Mucosa of descending colon (tissue), 3 donors: ENCODE measurements around the gene PHLDA3. TPM values are rescaled to one million over a fixed set of nuclear protein-coding genes. Genes with fewer than 3 reads are reported as not detected.

ENCODE experiments used
- ATAC-seq: fragments of 200-7000 bp; cut with Tn5 transposase; one replicate; pipeline ENCODE4 v1.9.1; 2020; ENCODE audit warnings: mild to moderate bottlenecking, moderate library complexity
- DNase-seq, 3 donors: peaks; one replicate each; pipeline ENCODE4 v3.0.0-alpha.2; 2020
- H3K36me3 ChIP-seq: fragments of 200-600 bp; one replicate; pipeline ENCODE4 v1.8.0; 2021; ENCODE audit warnings: low read depth, mild to moderate bottlenecking
- H3K4me1 ChIP-seq: fragments of 200-600 bp; one replicate; pipeline ENCODE4 v1.8.0; 2021; ENCODE audit warnings: low read depth, mild to moderate bottlenecking
- H3K4me3 ChIP-seq: fragments of 200-600 bp; one replicate; pipeline ENCODE4 v1.8.0; 2021; ENCODE audit warnings: mild to moderate bottlenecking
- H3K9me3 ChIP-seq: fragments of 200-600 bp; one replicate; pipeline ENCODE4 v1.8.0; 2021; ENCODE audit warnings: mild to moderate bottlenecking
- CTCF ChIP-seq: fragments of 200-600 bp; IDR thresholded peaks from one replicate; pipeline ENCODE4 v1.8.0; 2022; ENCODE audit warnings: antibody characterized with exemption, mild to moderate bottlenecking
- intact Hi-C, 2 donors: fragments of 100-400 bp; cut with DNase I in 1 of 2; cut with micrococcal nuclease in 1 of 2; formaldehyde crosslinking; loops; one replicate each; pipeline versions ENCODE4 v1.11.0 to v1.11.1; 2022; cut with DNase I, micrococcal nuclease
- total RNA-seq, 3 donors: library from RNA; stranded (reverse); fragmentation: NEBNext Ultra II Directional in 2 of 3; extraction: Animal tissue kit (Norgen Biotek cat#: 25700) in 2 of 3; gene quantifications; one replicate each; pipeline versions ENCODE4 v1.2.1 to v1.2.4, GENCODE V29; 2021 to 2023
- donor health status: DM: no; HTN: no; CAD: no; lungs with moderate emphysema.
- donor health status: DM: no; HTN: no; CAD: no.
- donor health status: DM: no; HTN: yes; CAD: no.

PHLDA3 gene
- total RNA-seq, 3 donors from 2014 or later: 8.5 to 106 (median 12.4) TPM

- ATAC-seq (peak; percentile 64), DNase-seq (peak; percentile 50 to 81 (median 56))
- no peaks in the 10 kb centered on the region for H3K36me3 ChIP-seq
- no peaks in the 10 kb centered on the region for H3K9me3 ChIP-seq
- peaks cover 4% of the 10 kb centered on the region for H3K4me1 ChIP-seq
- intact Hi-C loops: no loop called here
- H3K4me3 ChIP-seq: no peak overlapping the region
- no peak for TF ChIP-seq CTCF
These were observed 7.1 kb downstream of the PHLDA3 start for GRCh38 chr1:201461645-201462441.

- Histone ChIP-seq H3K9me3 (no peaks in the 10 kb centered on the region), H3K4me1 (no peaks in the 10 kb centered on the region), H3K4me3 (no peak overlapping the region), H3K36me3 (no peaks in the 10 kb centered on the region)
- intact Hi-C loops: no loop called here
- no peak for DNase-seq
- ATAC-seq: peak; percentile 70
- TF ChIP-seq CTCF: no peak
These were observed 8.0 kb downstream of the PHLDA3 start for GRCh38 chr1:201460814-201461644.

- no peaks in the 10 kb centered on the region for H3K36me3 ChIP-seq
- no peak overlapping the region for H3K4me3 ChIP-seq
- no peaks in the 10 kb centered on the region for H3K4me1 ChIP-seq
- intact Hi-C loops: no loop called here
- no peaks in the 10 kb centered on the region for H3K9me3 ChIP-seq
- DNase-seq (no peak), ATAC-seq (no peak)
- no peak for TF ChIP-seq CTCF
These were observed 9.2 kb downstream of the PHLDA3 start for GRCh38 chr1:201459775-201460174.

GRCh38 chr1:201459052-201459451 lies 9.9 kb downstream of the PHLDA3 start:
- H3K4me1 ChIP-seq: no peaks in the 10 kb centered on the region
- DNase-seq: no peak
- H3K4me3 ChIP-seq: no peak overlapping the region
- no peaks in the 10 kb centered on the region for H3K9me3 ChIP-seq
- no peak for TF ChIP-seq CTCF
- no peaks in the 10 kb centered on the region for H3K36me3 ChIP-seq
- intact Hi-C loops: no loop called here
- ATAC-seq: no peak

- intact Hi-C loops: no loop called here
- DNase-seq (no peak), ATAC-seq (no peak)
- Histone ChIP-seq H3K9me3 (no peaks in the 10 kb centered on the region), H3K36me3 (no peaks in the 10 kb centered on the region), H3K4me1 (no peaks in the 10 kb centered on the region), H3K4me3 (no peak overlapping the region)
- TF ChIP-seq CTCF: no peak
These were observed 11.5 kb downstream of the PHLDA3 start for GRCh38 chr1:201457508-201457960.
